ACC112 (cell line): Measurements from ENCODE around the gene AQP9.
A peak's percentile ranks its signal among the peaks of the same experiment; 100 is the strongest.

Experiments used
- H2AFZ ChIP-seq: fragments of 200-600 bp; sonication (generic); one replicate; pipeline ENCODE4 v1.6.0; 2017; ENCODE audit warnings: antibody characterized with exemption, low read length; ENCODE audit not compliant: unreplicated experiment
- H3K27ac ChIP-seq: fragments of 200-600 bp; sonication (generic); 2 replicates; pipeline ENCODE4 v1.5.1; 2014; ENCODE audit warnings: low read depth, mild to moderate bottlenecking, antibody characterized with exemption, low read length, moderate library complexity
- H3K27me3 ChIP-seq: fragments of 200-600 bp; sonication (generic); 2 replicates; pipeline ENCODE4 v1.6.1; 2014; ENCODE audit warnings: mild to moderate bottlenecking, antibody characterized with exemption, low read length, moderate library complexity, mixed read lengths; ENCODE audit not compliant: insufficient read depth
- H3K36me3 ChIP-seq: fragments of 200-600 bp; sonication (generic); 2 replicates; pipeline ENCODE4 v1.6.1; 2016; ENCODE audit warnings: mild to moderate bottlenecking, antibody characterized with exemption, low read length, moderate library complexity, mixed read lengths; ENCODE audit not compliant: insufficient read depth
- H3K4me1 ChIP-seq: fragments of 200-600 bp; sonication (generic); one replicate; pipeline ENCODE4 v1.6.1; 2016; ENCODE audit warnings: low read length, mixed read lengths; ENCODE audit not compliant: insufficient read depth, unreplicated experiment, control insufficient read depth
- H3K4me3 ChIP-seq: fragments of 200-600 bp; sonication (generic); 2 replicates; pipeline ENCODE4 v1.5.1; 2014; ENCODE audit warnings: mild to moderate bottlenecking, low read depth, low read length
- H3K79me2 ChIP-seq: fragments of 200-600 bp; sonication (generic); one replicate; pipeline ENCODE4 v1.6.0; 2016; ENCODE audit warnings: low read length; ENCODE audit not compliant: control insufficient read depth, unreplicated experiment, insufficient read depth

Gene AQP9

GRCh38 chr15:58224068-58224467 is 85.9 kb downstream of the AQP9 start:
- H3K4me1 ChIP-seq = peaks cover 14% of the 10 kb centered on the region
- H3K27me3 ChIP-seq = no peaks in the 10 kb centered on the region
- no peak overlapping the region for H3K4me3 ChIP-seq
- no peaks in the 10 kb centered on the region for H3K79me2 ChIP-seq
- no peak overlapping the region for H3K27ac ChIP-seq
- H3K36me3 ChIP-seq = no peaks in the 10 kb centered on the region
- H2AFZ ChIP-seq = no peak overlapping the region

- Histone ChIP-seq H3K4me1 (peaks cover 18% of the 10 kb centered on the region), H3K36me3 (no peaks in the 10 kb centered on the region), H3K27ac (no peak overlapping the region)
Observed at GRCh38 chr15:58227706-58228543, 89.7 kb downstream of the AQP9 start.

GRCh38 chr15:58228718-58229117 is 90.5 kb downstream of the AQP9 start:
- Histone ChIP-seq H3K4me1 (peaks cover 18% of the 10 kb centered on the region), H3K4me3 (no peak overlapping the region), H3K27me3 (no peaks in the 10 kb centered on the region), H3K79me2 (no peaks in the 10 kb centered on the region), H3K36me3 (no peaks in the 10 kb centered on the region), H3K27ac (no peak overlapping the region), H2AFZ (no peak overlapping the region)

More at GRCh38 chr15:58227706-58228543, 89.7 kb downstream of the AQP9 start:
- Histone ChIP-seq H2AFZ (peak overlapping the region; percentile 36), H3K79me2 (no peaks in the 10 kb centered on the region), H3K4me3 (no peak overlapping the region), H3K27me3 (no peaks in the 10 kb centered on the region)

GRCh38 chr15:58229297-58229768 is 91.2 kb downstream of the AQP9 start:
- Histone ChIP-seq H2AFZ (no peak overlapping the region), H3K27ac (no peak overlapping the region), H3K36me3 (no peaks in the 10 kb centered on the region), H3K27me3 (no peaks in the 10 kb centered on the region), H3K4me1 (peaks cover 14% of the 10 kb centered on the region), H3K4me3 (no peak overlapping the region), H3K79me2 (no peaks in the 10 kb centered on the region)

GRCh38 chr15:58232281-58233065 is 94.3 kb downstream of the AQP9 start:
- Histone ChIP-seq H3K79me2 (no peaks in the 10 kb centered on the region), H2AFZ (no peak overlapping the region), H3K36me3 (no peaks in the 10 kb centered on the region), H3K27me3 (no peaks in the 10 kb centered on the region), H3K4me3 (no peak overlapping the region), H3K27ac (no peak overlapping the region), H3K4me1 (peaks cover 14% of the 10 kb centered on the region)

- no peak overlapping the region for H3K27ac ChIP-seq
- H3K36me3 ChIP-seq = no peaks in the 10 kb centered on the region
- no peaks in the 10 kb centered on the region for H3K79me2 ChIP-seq
- no peak overlapping the region for H3K4me3 ChIP-seq
- no peak overlapping the region for H2AFZ ChIP-seq
- peaks cover 12% of the 10 kb centered on the region for H3K4me1 ChIP-seq
- H3K27me3 ChIP-seq = no peaks in the 10 kb centered on the region
Observed at GRCh38 chr15:58233341-58233740, 95.2 kb downstream of the AQP9 start.
